Stimulated activated naive CD4-positive, alpha-beta T cell treated with Interleukin-2 at 50 U/mL for 16 hours (primary cell): ENCODE data around the gene CRX.
"Not testable (repeated sequence)": the region's sequence is repeated elsewhere in the genome, so short reads cannot be mapped to it uniquely, and the experiment has no call there.

ENCODE experiments used
- DNase-seq: peaks from one replicate; lab custom pipeline; 2025; lab: John Stamatoyannopoulos, UW

CRX gene

DNA sequence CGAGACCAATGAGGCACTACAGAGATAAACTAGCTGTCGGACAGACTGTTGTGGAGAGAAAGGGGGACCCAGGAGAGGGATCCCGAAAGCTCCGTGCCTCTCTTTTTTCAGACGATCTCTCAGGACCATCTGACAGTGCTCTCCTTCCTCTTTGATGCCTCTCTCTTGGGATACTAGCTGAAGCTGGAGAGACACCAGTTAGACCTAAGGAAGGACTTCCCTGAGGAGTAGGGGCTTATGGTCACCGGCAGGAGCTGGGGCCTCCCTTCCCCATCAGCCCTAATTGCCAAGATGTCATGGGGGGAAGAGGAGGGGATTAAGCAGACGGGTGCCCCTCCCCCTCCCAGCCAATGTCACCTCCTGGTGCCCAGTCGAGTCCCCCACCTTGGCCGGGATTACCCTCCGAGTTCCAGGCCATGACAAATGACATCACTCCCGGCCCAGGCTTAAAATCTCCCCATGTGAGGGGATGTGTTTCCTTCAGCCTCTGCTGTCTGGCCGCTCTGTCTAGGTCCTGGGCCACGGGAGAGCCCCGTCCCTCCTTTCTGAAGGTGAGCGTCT is at the start of gene CRX:
CRX (plus strand) TSS at position 478 of the 561 bp plus-strand sequence. CDS start 12,507 bp downstream, outside the sequence.
- DNase-seq: no peak

DNA sequence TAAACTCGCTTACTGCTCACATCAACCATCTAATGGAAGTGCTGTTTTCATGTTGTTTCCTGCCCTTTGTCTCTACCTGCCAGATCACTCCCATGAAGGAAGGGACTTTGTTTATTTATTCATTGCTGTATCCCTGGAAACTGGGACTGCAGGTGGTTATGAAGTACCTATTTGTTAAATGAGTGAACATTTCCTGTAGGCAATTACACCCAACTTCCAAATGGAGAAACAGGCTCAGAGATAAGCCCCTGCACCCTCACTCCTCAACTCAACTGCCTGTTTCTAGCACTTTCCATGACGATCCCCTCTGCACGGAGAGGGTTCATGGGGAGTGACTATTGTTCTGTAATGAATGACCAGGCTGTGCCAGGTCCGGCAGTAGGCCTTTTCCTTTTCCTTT is 45.2 kb upstream of the CRX start:
- no peak for DNase-seq

DNA sequence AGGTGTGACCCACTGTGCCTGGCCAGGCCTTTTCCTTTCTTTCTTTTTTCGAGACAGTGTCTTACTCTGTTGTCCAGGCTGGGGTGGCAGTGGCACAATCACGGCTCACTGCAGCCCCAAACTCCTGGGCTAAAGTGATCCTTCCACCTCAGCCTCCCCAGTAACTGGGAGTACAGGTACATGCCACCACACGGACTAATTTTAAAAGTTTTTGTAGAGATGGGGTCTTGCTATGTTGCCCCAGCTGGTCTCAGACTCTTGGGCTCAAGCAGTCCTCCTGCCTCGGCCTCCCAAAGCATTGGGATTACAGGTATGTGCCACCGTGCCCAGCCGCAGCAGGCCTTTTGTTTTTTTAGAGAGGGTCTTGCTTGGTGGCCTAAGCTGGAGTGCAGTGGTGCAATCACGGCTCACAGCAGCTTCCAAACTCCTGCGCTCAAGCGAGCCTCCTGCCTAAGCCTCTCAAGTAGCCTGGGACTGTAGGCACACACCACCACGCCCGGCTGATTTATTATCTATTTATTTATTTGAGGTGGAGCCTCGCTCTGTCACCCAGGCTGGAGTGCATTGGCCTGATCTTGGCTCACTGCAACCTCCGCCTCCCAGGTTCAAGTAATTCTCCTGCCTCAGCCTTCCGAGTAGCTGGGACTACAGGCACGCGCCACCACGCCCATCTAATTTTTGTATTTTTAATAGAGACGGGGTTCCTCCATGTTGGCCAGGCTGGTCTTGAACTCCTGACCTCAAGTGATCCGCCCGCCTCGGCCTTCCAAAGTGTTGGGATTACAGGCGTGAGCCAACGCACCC is 44.3 kb upstream of the CRX start:
- not testable (repeated sequence) for DNase-seq

DNA sequence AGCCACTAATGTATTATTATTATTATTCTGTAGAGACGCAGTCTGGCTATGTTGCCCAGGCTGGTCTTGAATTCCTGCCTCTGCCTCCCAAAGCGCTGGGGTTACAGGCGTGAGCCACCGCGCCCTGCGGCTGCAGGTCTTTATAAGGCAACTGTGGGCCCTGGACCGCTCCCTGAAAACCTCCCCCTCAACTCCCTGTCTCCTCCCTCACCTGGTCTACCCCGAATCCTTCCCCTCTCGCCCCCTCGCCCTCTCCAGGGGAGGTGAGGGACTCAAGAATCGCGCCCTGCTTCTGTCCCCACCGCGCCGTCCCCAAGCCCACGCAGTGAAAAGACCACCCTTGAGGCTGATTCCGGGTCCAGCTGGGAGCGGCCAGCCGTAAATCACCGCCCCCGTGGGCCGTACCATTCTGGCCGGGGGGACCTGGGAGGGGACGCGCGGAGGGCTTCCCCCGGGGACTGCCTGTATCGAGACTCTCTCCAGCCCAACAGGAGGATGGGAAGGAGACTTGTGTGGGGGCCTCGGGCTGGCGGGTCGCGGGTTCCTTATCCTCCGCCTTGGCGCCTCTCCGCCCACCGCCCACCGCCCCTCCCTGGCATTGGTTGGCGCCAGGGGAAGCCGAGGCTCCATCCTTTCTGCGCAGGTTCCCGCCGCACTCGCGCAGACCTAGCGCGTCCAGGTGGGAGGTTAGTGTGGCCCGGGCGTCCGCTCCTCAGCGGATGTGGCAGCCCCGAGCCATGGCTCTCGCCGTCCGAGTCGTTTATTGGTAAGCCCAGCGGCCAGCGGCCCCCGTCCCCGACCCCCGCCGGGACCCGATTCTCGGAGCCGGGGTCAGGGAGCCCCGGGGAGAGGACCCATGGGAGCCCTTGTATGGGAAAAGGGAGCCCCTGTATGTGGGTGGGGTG is 43.4 kb upstream of the CRX start, which contains the start of gene SELENOW:
SELENOW (plus strand) TSS at position 655 of the 905 bp plus-strand sequence; CDS start at position 738, 83 bp downstream.
- DNase-seq: peak; percentile 80

DNA sequence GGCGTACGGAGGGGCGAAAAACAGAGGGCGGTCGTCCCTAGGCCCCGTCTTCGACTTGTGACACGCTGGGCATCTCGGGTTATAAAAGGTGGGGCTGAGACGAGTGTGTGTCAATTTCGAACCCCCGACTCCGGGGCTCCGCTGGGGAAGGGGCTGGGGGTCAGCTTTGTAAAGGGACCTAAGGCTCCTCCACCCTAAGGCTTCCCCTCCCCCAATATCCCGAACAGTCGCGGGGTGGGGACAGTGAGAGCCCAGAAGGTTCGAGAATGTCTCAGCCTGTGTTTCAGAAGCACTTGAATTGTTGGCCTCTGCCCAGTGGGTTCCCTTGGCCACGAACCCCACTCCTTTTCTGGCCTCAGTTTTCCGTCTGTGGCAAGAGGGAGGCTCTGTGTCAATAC is 42.8 kb upstream of the CRX start:
- DNase-seq: no peak

DNA sequence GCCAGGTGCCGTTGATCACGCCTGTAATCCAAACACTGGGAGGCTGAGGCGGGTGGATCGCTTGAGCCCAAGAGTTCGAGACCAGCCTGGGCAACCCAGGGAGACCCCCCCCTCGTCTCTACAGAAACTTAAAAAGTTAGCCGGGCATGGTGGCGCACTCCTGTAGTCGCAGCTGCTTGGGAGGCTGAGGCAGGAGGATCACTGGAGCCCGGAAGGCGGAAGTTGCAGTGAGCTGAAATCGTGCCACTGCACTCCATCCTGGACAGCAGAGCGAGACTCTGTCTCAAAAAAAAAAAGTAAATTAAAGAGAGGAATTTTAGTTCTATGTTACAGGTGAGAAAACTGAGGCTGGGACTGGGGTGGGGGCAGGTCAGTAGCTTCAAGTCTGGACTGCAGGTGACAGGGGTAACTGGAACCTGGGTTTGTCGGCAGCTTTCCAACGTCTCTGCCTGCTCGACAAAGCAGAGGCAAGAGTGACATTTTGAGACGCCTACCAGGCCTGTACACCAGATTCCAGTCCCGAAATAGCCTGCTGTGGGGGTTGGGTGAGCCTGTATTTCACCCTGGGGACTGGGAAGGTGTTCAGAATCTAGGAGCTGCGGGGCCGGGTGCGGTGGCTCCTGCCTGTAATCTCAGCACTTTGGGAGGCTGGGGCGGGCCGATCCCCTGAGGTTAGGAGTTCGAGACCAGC is 42.1 kb upstream of the CRX start:
- no peak for DNase-seq

DNA sequence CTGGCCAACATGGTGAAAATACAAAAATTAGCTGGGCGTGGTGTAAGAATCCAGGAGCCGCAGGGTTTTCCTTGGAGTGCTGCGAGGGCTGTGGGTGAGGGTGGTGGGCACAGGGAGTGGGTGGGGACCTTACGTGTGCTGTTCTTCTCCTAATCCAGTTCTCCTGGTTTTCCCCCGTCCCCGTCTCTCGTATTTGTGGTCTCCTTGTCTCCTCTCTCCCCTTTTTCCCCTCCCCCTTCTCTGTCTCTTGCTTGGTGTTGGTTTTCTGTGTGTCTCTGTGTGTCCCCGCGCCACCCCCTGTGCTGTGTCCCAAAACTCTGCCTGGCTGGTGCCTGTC is 41.6 kb upstream of the CRX start:
- no peak for DNase-seq

DNA sequence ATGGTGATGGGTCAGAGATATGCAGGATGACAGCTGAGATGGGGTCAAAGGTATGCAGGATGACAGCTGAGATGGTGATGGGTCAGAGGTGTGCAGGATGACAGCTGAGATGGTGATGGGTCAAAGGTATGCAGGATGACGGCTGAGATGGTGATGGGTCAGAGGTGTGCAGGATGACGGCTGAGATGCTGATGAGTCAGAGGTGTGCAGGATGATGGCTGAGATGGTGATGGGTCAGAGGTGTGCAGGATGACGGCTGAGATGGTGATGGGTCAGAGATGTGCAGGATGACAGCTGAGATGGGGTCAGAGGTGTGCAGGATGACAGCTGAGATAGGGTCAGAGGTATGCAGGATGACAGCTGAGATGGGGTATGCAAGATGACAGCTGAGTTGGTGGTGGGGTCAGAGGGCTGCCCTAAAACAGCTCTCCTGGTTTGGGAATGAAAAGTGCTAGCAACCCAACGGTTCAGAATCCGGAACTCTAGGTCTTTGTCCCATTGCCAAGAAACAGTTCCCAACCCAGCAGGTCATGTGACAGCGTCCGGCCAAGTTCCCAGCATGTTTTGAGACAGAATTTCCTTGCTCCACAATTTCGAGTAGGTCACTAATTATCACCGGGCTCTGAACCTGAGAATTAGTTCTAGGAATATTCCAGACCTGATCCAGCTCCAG is 40.0 kb upstream of the CRX start:
- no peak for DNase-seq

DNA sequence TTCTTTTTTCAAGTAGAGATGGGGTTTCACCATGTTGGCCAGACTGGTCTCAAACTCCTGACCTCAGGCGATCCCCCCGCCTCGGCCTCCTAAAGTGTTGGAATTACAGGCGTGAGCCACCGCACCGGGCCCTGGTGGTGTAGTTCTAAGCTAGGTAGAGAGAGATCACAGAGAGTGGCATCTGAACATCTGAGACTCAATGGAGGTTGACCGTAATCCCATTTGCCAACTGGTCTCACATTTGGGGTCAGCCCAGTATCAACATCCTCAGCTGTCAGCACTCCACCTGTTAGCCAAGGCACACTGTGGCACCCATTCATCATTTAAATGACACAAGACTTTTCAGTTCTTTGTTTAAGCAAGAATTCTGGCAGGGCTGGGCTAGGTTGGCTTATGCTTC is 35.2 kb upstream of the CRX start:
- DNase-seq: no peak

DNA sequence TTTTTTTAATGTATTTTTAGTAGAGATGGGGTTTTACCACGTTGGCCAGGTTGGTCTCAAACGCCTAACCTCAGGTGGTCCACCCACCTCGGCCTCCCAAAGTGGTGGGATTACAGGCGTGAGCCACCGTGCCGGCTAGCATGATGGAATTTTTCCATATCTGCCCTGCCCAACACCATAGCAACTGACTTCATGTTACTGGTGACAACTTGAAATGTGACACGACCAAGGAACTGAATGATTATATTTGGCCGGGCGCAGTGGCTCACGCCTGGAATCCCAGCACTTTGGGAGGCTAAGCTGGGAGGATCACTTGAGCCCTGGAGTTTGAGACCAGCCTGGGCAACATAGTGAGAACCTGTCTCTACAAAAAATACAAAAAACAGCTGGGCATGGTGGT is 34.4 kb upstream of the CRX start:
- not testable (repeated sequence) for DNase-seq

DNA sequence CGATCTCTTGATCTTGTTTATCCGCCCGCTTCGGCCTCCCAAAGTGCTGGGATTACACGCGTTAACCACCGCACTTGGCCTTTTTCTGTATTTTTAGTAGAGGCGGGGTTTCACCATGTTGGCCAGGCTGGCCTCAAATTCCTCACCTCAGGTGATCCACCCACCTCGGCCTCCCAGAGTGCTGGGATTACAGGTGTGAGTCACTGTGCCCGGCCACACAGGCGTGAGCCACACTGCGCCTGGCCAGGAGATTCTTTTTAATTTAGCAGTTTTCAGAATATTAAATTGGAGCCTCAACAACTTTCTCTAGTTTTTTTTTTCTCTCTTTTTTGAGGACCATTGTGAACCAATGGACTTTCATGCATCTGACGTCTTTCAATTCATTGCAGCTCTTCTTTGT is 31.9 kb upstream of the CRX start:
- not testable (repeated sequence) for DNase-seq

DNA sequence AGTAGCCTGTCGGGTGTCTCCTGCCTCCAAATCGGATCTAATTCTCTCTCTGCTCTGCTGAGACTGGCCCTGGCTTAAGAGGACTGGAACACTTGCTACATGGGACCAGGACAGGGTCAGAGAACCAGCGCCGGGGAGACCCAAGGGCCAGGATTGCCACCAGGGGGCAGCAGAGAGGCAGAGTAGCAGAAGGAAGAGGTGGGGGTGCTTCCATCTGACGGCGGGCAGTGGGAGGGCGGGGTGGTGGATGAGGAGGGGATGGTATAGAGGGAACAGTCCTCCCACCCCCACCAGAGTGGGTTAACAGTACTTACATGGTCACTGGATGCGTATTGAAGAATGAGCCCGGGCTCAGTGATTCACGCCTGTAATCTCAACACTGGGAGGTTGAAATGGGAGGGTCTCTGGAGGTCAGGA is 31.3 kb upstream of the CRX start:
- peak; percentile 82 for DNase-seq

DNA sequence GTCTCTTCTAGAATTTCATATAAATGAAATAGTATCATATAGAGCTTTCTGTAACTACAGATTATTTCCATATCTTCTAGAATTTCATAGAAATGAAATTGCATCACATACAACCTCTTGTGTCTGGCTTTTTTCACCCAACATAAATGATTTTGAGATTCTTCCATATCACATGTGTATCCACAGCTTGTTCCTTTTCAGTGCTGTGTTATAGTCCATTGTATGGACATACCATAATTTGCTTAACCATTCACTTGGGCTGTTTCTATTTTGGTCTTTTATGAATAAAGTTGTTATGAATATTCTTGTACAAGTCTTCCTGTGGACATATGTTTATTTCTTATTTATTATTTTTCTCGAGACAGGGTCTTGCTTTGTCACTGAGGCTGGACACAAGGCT is 29.1 kb upstream of the CRX start:
- no peak for DNase-seq

DNA sequence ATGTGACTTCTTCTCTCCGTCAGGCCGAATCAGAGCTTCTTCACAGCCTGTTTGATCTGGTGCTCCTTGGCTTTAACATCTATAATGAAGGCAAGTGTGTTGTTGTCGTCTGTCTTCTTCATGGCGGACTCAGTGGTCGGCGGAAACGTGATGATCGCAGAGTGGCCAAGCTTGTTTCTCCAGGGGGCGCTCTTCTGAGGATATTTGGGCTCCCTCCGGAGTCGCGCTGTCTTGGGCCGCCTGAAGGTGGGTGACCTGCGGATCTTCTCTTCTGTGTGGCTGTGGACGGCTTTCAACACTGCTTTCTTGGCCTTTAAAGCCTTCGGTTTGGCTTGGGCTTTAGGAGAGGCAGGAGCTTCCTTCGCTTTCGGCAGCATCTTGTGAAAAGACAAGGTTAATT is 27.2 kb upstream of the CRX start:
- no peak for DNase-seq

DNA sequence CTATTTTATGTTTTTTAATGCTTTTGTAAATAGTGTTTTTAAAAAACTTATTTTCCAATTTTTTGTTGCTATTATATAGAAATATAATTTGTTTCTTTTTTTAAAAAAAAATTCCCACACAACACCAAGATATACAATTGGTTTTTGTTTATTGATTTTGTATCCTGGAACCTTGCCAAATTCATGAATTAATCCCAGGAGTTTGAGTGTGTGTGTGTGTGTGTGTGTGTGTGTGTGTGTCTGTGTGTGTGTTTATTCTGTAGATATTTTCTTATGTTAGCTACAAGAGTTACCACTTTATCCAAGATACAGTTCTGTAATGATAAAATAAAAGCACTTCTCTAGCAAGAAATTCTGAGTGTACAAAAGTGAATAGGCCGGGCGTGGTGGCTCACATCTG is 25.0 kb upstream of the CRX start:
- DNase-seq: no peak

DNA sequence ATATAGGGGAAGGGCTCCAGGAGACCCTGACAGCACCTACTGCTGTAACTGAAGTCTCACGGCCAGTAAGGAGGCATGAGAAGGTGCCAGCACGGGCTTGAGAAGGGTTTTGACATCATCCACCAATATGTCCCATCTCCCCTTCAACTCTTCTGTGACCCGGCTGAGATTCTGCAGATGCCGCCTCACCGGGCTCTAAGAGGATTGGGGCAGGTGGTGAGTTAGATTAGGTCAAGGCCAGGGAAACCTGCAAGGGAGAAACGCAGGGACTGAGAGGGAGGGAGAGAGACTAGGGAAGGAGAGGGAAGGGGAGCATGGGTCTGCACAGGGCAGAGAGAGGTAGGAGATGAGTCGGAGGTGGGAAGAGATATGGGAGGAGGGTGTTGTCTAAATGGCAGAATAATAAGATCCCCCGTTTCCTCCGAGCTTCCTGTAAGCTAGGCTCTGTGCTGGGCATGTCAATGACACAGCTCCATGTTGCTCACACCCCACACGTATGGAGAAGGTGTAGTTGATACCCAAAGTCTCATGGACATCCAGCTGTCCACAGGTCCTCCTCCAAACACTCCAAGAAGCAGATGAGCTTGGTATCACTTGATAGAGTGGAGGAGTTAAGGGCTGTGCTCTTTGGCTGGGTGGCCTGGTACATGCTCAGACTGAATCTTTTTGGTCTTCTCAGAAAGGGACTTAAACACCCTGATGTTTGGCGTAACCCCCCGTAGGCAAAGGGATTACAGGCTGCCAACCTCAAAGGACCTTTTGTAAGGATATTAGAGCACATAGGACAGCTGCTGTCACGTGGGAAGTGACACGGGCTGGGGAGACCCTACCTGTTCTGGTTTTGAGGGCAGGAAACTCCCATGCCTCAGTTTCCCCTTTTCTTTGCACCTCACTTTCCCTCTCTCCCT is 23.5 kb upstream of the CRX start:
- DNase-seq: no peak

DNA sequence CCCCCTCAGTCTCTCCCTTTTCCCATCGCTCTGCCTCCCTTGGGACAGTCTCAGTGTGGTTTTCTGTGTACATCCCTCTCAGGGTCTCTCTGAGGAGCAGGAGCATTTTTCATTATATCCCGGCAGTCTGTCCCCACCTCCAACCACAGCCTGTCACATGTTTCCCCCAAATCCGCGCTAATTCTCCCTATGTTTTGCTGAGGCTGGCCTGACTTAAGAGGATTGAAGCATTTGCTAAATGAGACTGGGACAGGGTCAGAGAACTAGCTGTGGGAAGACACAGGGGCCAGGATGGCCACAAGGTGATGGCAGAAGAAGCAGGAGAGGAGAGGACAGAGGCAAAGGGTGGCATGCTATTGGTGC is 22.9 kb upstream of the CRX start:
- no peak for DNase-seq

DNA sequence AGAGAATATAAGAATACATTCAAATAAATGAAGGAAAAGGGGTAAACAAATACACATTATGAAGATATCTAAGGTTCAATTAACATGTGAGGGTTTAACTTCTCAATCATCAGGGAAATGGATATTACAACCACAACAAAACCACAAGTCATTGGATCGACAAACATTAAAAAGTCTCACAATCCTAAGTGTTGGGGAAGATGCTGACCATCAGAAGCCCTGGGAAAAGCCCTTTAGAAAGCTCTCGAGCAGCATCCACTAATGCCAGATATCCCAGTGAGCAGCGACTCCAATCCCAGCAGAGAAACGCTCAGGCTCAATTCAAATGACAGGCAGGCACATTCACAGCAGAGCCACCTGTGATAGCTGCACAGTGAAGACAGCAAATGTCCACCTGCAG is 20.5 kb upstream of the CRX start:
- no peak for DNase-seq

DNA sequence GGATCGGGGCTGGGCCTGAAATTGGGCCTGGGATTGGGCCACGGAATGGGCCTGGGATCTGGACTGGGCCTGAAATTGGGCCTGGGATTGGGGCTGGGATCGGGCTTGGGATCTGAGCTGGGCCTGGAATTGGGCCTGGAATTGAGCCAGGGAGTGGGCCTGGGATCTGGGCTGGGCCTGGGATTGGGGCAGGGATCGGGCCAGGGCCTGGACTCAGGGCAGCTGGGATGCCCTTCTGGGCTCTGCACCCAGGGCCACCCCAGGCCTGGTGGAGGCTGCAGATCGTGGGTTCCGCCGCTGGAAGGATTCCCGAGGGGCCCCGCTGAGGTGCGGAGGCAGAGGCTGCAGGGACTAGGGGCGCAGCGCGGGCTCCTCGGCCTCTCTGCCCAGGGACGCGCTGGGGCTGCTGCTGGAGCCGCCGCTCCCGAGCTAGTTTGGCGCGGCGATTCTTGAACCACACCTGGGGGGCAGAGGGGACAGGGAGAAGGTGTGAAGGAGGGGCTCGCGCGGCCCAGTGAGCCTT is 19.2 kb upstream of the CRX start:
- no peak for DNase-seq

DNA sequence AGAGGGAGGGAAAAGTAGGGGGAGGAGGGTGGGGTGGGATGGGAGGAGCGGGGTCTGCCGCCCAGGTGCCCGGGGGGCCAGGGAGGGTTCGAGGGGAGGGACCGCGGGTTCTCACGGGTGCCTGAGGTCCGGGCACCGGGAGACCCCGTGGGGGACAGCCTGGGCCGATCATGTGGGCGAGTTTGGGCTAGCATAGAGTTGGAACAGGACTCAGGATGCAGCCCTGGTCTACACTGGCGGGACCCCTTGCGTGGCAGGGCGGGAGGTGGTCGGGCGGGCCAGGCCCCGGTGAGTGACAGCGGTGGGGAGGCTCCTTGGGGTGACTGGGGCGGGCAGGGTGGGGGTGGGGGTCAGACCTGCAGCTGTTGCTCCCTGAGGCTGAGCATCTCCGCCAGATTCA is 18.6 kb upstream of the CRX start:
- not testable (repeated sequence) for DNase-seq
